ENCODE results near the gene PRSS56.

GRCh38 chr2:232497348-232497747, 22.8 kb upstream of the PRSS56 start:
- no peak for TF ChIP-seq EZH2 (IDR thresholded peaks at IDR 0.05; ENCODE audit: low read length)
- TF ChIP-seq CTCF (optimal IDR thresholded peaks at IDR 0.05 in 1 of 3, IDR thresholded peaks at IDR 0.05 in 1 of 3, conservative IDR thresholded peaks at IDR 0.05 in 1 of 3; ENCODE audit: extremely low read depth in 1 of 3, insufficient read depth in 2 of 3, low read length in 3 of 3), result no peak
